Prostate gland (tissue), 2 donors: ENCODE results near the gene TMOD4. TPM values are rescaled to one million over a fixed set of nuclear protein-coding genes. Genes with fewer than 3 reads are reported as not detected.
"Not testable (repeated sequence)": the region's sequence is repeated elsewhere in the genome, so short reads cannot be mapped to it uniquely, and the experiment has no call there.

Experiments
- DNase-seq: peaks from one replicate; pipeline ENCODE4 v3.0.0-alpha.2; 2019; ENCODE audit warnings: low spot score
- H3K27ac ChIP-seq, 2 donors: fragments of 200-600 bp; sonication (generic); 2 replicates each; pipeline ENCODE4 v1.5.1; 2017 to 2019
- H3K27me3 ChIP-seq: fragments of 200-600 bp; sonication (generic); replicated peaks from 2 replicates; pipeline ENCODE4 v1.5.1; 2019; ENCODE audit not compliant: insufficient read depth
- H3K36me3 ChIP-seq, 2 donors: fragments of 200-600 bp; sonication (generic); 1 replicate in 1 of 2; 2 replicates in 1 of 2; pipeline versions ENCODE4 v1.5.1 to v1.8.1; 2017 to 2019
- H3K4me1 ChIP-seq: fragments of 200-600 bp; sonication (generic); replicated peaks from 2 replicates; pipeline ENCODE4 v1.5.1; 2019
- H3K4me3 ChIP-seq, 2 donors: fragments of 200-600 bp; sonication (generic); 2 replicates each; pipeline ENCODE4 v1.5.1; 2017 to 2019
- H3K9me3 ChIP-seq: fragments of 200-600 bp; sonication (generic); 2 replicates; pipeline ENCODE4 v1.5.1; 2017
- POLR2A ChIP-seq: fragments of 450-650 bp; IDR thresholded peaks from one replicate; pipeline ENCODE4 v1.6.1; 2016; ENCODE audit warnings: antibody characterized with exemption, mild to moderate bottlenecking
- POLR2AphosphoS5 ChIP-seq: sonication (generic); formaldehyde crosslinking; IDR thresholded peaks from one replicate; pipeline ENCODE4 v1.6.1; 2017; ENCODE audit warnings: antibody characterized with exemption
- WGBS: methylation state at CpG from one replicate; pipeline ENCODE4 v1.1.5; 2018; 5-methylcytosine and 5-hydroxymethylcytosine counted together
- intact Hi-C: fragments of 100-400 bp; cut with DNase I; formaldehyde crosslinking; loops from one replicate; pipeline ENCODE4 v1.14.2; 2022
- total RNA-seq, 2 donors: library from RNA; depleted of rRNA; stranded (reverse); fragments of >200 nt; gene quantifications; one replicate each; pipeline ENCODE4 v1.1.0, GENCODE V29; 2016
- TF ChIP-seq, protein P1 (sequence below), 4 experiments: fragments of 200-600 bp in 2 of 4; fragments of 450-650 bp in 2 of 4; sonication (generic) in 2 of 4; IDR thresholded peaks; 1 replicate in 3 of 4; 2 replicates in 1 of 4; pipeline ENCODE4 v1.5.1; 2016 to 2019; ENCODE audit warnings: antibody characterized with exemption in 4 of 4, mild to moderate bottlenecking in 2 of 4, moderate library complexity in 2 of 4

Gene TMOD4
- total RNA-seq, 2 donors from 2014 or later = 1.7 TPM; not detected in 1

DNA sequence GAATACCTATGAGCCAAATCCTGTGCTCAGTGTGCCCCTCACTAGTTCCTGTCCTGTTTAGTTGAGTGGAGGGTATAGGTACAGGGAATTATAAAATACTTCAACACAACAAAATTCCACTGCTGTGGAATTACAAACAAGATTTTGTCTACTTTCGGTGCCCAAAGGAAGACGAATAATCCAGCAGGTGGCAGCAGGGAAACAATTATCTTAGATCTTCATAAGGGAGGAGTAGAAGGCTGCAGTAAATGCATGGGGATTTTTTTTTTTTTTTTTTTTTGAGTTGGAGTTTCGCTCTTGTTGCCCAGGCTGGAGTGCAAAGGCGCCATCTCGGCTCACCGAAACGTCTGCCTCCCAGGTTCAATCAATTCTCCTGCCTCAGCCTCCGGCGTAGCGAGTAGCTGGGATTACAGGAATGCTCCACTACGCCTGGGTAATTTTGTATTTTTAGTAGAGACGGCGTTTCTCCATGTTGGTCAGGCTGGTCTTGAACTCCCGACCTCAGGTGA, 20.6 kb upstream of the TMOD4 start:
- no peaks in the 10 kb centered on the region for H3K36me3 ChIP-seq

DNA sequence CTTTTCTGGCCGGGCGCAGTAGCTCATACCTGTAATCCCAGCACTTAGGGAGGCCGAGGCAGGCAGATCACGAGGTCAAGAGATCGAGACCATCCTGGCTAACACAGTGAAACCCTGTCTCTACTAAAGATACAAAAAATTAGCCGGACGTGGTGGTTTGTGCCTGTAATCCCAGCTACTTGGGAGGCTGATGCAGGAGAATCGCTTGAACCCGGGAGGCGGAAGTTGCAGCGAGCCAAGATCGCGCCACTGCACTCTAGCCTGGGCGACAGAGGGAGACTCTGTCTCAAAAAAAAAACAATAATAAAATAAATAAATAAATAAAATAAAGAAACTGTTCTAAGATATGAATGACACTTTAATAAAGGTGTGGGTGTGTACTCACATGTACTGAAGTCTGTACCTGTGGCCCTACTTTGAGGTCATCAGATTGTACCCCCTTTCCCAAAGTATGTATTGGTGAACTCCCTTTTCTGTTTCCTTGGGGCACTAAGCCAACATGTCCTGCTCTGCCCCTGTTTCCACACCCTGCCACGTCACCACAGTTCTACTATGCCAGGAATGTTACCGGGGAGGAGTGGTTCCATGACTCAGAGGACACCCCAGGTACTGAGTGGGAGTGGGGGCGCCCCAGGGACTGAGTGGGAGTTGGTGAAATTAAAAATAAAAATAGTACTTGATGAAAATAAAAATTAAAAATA, 19.3 kb upstream of the TMOD4 start:
- H3K4me1 ChIP-seq, H3K9me3 ChIP-seq, intact Hi-C loops, H3K27me3 ChIP-seq, H3K27ac ChIP-seq, H3K4me3 ChIP-seq, H3K36me3 ChIP-seq: not testable (repeated sequence)
- DNase-seq = peak; percentile 53
- peak; percentile 21 for TF ChIP-seq POLR2AphosphoS5
- 78% methylated on average over 17 of the region's 17 CpGs for WGBS

More for the DNA sequence above, 20.6 kb upstream of the TMOD4 start:
- H3K27me3 ChIP-seq = no peaks in the 10 kb centered on the region
- H3K27ac ChIP-seq = peak overlapping the region; percentile 38 to 40
- DNase-seq = peak; percentile 72
- H3K4me3 ChIP-seq = no peak overlapping the region
- 35% methylated on average over 14 of the region's 14 CpGs for whole genome bisulfite sequencing
- intact Hi-C loops = no loop called here
- H3K4me1 ChIP-seq = peaks cover 6% of the 10 kb centered on the region
- H3K9me3 ChIP-seq = no peaks in the 10 kb centered on the region
- peak; percentile 64 for TF ChIP-seq POLR2AphosphoS5
- no peak for TF ChIP-seq POLR2A
- TF ChIP-seq, protein P1, sequence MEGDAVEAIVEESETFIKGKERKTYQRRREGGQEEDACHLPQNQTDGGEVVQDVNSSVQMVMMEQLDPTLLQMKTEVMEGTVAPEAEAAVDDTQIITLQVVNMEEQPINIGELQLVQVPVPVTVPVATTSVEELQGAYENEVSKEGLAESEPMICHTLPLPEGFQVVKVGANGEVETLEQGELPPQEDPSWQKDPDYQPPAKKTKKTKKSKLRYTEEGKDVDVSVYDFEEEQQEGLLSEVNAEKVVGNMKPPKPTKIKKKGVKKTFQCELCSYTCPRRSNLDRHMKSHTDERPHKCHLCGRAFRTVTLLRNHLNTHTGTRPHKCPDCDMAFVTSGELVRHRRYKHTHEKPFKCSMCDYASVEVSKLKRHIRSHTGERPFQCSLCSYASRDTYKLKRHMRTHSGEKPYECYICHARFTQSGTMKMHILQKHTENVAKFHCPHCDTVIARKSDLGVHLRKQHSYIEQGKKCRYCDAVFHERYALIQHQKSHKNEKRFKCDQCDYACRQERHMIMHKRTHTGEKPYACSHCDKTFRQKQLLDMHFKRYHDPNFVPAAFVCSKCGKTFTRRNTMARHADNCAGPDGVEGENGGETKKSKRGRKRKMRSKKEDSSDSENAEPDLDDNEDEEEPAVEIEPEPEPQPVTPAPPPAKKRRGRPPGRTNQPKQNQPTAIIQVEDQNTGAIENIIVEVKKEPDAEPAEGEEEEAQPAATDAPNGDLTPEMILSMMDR (IDR thresholded peaks at IDR 0.05) = peak; percentile 19 to 69 (median 56)

DNA sequence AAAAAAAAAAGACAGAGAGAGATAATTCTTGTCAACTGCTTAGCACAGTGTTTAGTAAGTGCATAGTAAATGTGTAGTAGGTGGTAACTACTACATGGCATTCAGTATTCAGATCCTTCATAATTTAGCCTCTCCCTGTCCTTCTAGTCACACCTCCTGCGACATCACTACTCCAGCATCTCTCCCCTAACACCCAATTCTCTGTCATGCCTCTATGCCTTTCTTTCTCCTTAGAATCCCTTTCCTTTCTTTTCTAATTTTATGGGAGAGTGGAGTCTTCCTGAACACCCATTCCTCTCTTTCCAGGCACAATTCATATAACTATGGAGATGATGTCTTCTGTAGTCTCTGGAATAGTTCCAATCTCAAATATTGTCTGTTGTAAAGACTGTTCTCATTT, 18.1 kb upstream of the TMOD4 start:
- H3K27me3 ChIP-seq = no peaks in the 10 kb centered on the region
- intact Hi-C loops = no loop called here
- peaks cover 3% of the 10 kb centered on the region for H3K4me1 ChIP-seq
- H3K9me3 ChIP-seq = no peaks in the 10 kb centered on the region
- WGBS = 78% methylated on average over 1 of the region's 1 CpG
- TF ChIP-seq, protein P1 (IDR thresholded peaks at IDR 0.05) = no peak
- TF ChIP-seq POLR2A (no peak), POLR2AphosphoS5 (no peak)
- no peaks in the 10 kb centered on the region for H3K36me3 ChIP-seq
- H3K4me3 ChIP-seq = no peak overlapping the region
- no peak overlapping the region for H3K27ac ChIP-seq
- DNase-seq = no peak

DNA sequence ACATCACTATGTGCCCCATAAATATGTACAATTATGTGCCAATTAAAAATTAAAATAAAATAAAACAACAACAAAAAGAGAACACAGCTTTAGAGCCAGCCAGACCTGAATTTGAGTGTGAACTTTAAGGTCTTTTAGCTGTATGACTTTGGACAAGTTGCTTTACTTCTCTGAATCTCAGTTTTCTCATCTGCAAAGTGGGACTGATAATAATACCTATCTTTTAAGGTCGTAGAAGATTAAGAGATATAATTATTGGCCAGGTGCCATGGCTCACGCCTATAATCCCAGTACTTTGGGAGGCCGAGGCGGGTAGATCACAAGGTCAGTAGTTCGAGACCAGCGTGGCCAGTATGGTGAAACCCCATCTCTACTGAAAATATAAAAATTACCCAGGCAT, 17.5 kb upstream of the TMOD4 start:
- TF ChIP-seq POLR2AphosphoS5 = no peak
- TF ChIP-seq POLR2A = no peak
- TF ChIP-seq, protein P1 (IDR thresholded peaks at IDR 0.05) = no peak
- WGBS = 70% methylated on average over 6 of the region's 6 CpGs
- intact Hi-C loops = no loop called here

DNA sequence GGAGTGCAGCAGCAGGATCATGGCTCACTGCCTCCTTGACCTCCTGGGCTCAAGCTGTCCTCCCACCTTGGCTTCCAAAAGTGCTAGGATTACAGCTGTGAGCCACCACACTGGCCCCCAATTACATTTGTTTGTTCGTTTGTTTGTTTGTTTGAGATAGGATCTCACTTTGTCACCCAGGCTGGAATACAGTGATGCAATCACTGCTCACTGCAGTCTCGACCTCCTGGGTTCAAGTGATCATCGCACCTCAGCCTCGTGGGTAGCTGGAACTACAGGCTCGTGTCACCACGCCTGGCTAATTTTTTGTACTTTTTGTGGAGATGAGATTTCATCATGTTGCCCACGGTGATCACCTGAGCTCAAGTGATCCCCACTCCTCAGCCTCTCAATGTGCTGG, 16.3 kb upstream of the TMOD4 start:
- 68% methylated on average over 7 of the region's 7 CpGs for WGBS
- no peak for TF ChIP-seq POLR2A
- TF ChIP-seq, protein P1 (IDR thresholded peaks at IDR 0.05) = no peak
- TF ChIP-seq POLR2AphosphoS5 = no peak
- intact Hi-C loops = no loop called here
- H3K27me3 ChIP-seq = no peaks in the 10 kb centered on the region
- no peaks in the 10 kb centered on the region for H3K9me3 ChIP-seq
- no peaks in the 10 kb centered on the region for H3K36me3 ChIP-seq
- H3K4me1 ChIP-seq = peaks cover 12% of the 10 kb centered on the region
- no peak overlapping the region for H3K4me3 ChIP-seq
- no peak for DNase-seq
- H3K27ac ChIP-seq = no peak overlapping the region

More for the DNA sequence above, 17.5 kb upstream of the TMOD4 start:
- Histone ChIP-seq H3K27me3 (no peaks in the 10 kb centered on the region), H3K27ac (no peak overlapping the region), H3K9me3 (no peaks in the 10 kb centered on the region), H3K4me1 (peaks cover 7% of the 10 kb centered on the region), H3K36me3 (no peaks in the 10 kb centered on the region), H3K4me3 (no peak overlapping the region)
- DNase-seq = no peak
